ENCODE data around the gene STMN1.

The STMN1 gene

DNA sequence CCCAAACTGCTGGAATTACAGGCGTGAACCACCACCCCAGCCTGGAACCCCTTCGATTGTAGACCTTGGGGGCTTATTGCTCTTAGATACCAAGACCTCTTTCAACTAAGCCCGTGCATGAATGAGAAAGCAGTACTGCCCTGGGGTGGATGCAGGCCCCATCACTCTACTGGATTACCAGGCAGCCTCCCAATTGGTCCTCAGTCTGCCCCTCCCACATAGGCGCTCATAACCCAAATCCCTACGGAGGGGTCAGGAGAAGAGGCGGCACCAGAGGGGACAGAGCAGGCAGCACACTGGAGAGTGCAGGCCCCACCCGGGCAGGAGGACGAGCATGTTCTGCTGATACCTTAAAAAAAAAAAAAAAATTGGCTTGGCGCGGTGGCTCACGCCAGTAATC is 12.4 kb upstream of the STMN1 start:
- no peak for DNase-seq

DNA sequence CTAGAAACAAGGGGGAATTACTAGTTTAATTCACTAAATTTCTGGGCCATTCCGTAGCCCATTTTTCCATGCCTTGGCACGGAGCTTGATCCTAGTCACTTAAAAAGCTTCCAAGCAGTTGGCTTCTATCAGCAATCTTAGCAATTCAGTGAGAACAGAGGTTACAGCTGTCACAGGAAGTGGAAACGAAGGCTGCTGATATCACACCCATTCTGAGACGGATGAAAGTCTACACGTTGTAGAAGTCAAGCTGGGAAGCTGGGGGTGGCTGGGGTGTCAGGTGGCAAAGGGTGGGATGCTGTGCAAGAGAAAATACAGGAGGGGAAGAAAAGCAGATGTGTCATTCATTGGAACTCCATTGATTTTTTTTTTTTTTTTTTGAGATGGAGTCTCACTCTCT is 11.8 kb upstream of the STMN1 start:
- no peak for DNase-seq

DNA sequence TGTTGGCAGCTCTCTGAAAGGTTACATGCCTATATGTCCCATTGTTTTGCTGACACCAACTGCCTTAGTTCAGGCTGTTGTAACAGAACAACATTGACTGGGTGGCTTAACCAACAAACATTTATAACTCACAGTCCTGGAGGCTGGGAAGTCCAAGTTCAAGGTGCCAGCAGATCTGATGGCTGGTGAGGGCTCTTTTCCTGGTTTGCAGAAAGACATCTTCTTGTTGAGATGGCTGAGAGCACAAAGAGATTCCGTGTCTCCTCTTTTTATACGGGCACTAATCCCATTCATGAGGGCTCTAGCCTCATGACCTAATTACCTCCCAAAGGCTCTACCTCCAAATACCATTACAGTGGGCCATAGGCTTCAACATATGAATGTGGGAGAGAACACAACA is 10.2 kb upstream of the STMN1 start:
- no peak for DNase-seq

DNA sequence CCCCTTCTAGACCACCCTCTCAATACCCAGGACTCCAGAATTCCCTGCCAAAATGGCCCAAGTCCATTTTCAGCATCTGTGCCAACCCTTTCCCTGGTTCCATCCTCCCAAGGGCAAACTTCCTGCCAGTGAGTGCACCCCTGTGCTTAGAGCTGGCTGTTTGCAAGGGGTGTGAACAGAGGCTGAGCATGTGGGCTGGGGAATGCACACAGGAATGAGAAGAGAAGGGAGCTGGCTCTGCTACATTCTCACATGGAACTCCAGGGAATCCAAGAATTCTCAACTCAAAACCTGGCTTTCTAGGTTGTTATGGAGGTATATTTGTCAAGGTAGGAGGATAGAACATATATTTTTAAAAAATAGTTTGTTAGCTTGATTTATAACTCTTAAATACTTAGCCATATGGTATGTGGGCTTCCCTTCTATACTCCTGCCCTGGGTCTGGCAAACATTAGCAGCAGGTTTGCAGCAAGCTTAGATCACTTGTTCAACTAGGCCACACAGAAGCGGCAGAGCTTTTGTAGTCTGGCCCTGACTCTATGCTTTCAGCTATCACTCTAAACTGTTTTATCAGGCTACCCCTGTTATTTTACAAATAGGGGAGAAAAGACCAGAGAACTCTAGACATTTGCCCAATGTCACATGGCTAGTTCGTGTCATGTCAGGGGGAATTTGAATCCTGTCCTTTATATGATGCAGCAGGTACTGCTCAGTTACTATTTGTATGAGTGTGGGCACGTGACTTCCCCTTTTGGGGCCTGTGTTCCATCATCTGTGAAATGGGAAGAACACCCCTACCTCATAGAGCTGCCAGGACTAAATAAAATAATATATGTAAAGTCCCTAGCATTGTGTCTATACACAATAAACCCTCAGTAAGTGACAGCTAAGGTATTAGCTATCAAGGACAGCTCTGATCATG is 8.1 kb upstream of the STMN1 start:
- DNase-seq = no peak

DNA sequence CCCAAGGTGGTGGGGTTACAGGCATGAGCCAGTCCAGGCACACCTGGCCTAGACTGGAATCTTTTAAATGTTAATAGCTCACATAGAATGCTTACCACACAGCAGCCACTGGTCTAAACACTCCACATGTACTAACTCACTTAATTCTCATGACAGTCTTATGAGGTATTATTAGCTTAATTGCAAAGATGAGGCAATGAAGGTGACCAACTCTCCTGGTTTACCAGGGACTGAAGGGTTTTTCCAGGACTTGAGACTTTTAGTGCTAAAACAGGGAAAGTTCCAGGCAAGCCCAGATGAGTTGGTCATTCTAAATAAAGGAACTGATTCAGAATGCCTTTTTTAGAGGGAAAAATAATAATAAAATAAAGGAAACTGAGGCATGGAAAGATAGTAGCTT is 7.0 kb upstream of the STMN1 start:
- no peak for DNase-seq

DNA sequence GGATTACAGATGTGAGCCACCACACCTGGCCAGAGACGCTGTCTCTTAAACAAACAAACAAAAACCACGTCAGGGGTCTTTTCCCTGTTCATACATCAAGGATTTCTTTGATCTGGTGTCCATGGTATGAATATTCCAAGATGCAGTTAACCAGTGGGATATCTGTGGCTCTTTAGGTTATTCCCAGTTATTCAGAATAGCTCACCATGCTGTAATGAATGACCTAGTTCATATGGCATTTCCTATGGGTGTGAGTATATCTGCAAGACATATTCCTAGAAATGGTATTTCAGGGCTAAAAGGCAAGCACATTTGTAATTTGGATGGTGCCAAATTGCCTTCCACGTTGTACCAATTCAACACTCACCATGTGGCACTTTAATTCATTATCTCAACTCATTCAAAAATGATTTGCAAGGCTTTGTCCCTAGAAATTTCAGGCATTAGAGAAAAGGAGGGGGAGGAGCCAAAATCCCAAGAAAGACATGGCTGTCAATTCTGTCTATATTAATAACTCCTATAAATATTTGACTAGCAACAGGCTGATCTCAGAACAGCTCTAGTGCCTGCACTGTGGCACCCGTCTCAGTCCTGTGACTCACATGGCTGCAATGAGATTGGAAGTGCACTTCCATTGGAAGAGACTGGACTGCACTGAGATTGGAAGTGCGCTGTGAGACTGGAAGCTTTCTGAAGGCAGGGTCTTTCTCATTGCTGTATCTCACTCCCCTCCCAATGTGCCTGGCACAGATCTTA is 6.0 kb upstream of the STMN1 start:
- no peak for DNase-seq

DNA sequence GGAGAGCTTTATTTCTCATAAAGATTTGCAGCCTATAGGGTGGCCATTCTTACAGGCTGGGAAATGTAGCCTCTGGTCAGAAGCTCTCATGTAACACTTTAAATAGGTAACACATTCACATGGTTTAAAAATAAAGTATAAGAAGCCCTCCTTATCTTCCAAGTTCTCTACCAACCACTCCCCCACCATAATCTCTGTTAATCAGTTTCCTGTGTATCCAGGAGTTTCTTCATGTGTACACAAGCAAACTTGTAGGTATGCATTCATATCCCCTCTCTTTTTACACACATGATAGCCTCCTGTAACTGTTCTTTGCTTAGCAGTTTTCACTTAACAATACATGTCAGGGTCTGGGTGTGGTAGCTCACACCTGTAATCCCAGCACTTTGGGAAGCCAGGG is 4.9 kb upstream of the STMN1 start:
- DNase-seq = no peak

DNA sequence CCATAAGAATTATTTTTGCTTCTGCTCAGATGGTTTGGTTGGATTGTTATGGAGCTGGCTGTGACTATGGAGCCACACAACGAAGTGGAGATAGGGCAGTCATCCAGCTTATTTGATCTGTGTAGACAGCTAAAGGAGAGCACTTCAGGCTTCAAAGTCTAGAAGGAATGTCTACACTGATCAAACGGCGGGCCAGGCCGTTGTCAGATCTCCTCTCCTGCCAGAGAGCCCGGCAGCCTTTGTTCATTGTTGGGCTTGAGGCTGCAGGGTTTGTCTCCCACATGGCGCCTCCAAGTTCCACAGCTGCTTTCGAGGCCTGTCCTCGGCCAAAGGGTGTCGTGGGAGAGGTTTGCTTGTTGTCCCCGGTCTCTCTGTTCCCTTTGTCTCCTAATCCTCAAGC is 2.8 kb upstream of the STMN1 start:
- DNase-seq = no peak

DNA sequence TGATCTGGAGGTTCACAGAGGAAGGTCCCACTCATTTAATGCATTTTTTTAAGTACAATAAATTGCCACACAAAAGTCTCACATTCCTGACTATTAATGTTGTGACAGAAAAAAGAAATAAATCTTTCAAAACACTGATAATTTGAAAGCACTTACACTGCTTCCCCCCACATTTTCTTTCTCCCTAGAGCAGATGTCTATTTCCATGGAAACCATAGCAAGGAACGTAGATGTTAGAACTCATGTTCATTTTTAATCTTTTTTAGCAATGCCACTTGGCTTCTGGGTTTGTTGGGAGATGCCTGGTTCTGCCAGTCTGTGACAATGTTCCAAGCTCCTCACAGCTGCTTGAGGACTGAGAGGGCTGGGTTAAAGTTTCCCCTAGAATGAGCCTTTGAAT is 1.9 kb upstream of the STMN1 start:
- no peak for DNase-seq

DNA sequence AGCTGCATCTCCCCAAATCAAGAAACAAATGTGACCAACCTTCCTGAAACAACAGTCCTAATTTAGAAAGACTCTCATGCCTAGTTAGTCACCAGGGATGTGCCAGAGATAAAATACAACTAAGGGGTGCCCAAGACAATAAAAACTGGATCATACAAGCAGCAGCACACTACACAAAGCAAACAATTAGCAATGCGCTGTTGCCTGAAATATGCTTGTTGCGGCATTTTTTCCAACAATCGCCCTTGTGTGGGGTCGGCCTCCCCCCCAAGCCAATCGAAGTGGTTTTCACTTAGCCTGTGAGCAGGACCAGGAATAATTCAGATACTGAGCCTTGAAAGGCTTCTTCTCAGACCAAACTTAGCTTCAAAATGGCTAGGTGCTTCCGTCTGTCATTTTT is 1.4 kb upstream of the STMN1 start:
- no peak for DNase-seq

DNA sequence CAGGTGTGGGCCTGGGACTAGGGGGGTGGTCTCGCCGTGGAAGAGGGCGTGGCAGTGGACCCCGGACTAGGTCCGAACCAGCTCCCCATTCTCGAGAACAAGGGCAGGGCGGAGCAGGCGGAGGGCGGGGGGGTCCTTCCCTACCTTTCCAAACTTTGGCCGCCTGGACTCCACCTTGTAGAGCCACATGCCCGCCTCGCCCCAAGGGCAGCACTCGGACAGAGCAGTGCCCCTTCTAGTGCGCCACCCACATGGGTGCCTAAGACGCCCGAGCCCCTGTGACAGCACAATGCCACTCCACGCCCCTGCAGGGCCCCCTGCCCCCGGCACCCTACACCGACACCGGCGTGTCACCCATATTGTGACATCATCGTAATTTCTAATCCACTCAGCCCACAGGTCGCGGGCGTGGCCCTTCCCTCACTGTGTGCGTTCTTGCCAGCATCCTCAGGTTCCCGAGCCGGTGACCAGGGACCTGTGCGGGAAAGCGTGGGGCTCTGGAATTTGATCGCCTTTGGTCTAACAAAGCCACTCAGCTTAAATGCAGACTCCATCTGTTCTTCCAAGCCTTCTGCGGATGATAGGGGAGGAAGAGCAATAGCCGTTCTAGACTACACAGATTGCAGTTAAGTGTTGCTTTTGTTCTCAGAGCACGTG is 553 bp upstream of the STMN1 start:
- peak; percentile 53 for DNase-seq

DNA sequence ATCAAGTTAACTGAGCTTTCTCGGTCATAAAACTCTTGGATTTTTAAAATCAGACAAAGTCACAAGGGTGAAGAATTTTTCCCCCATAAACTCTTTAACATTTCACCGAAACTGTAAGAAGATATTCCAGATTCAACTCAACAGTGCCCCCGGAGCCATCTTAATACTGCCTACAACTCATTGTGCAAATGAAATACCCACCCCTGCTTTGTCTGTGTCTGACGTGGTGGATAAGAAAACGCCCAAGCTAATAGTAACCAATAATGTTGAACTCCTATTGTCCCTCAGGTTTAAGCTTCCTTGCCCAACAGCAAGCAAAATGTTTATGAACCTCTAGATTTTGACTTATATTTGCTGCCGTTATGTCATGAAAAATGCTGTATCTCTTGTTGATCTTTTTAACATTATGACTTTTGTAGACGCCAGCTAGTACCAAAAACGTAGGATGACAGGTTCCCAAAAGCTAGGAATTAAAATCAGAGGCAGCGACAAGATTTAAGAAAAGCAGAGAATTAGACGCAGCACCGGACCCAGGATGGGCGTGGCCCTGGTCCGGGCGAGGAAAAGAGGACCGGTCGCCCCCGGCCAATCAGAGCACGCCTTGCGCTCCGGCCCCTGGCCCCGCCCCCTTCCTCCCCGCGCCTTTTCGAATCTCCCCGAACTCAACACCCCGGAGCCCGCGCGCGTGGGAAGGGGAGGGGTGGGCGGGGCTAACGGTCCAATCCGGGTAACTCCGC is 1.1 kb downstream of the STMN1 start:
- DNase-seq = peak; percentile 91

DNA sequence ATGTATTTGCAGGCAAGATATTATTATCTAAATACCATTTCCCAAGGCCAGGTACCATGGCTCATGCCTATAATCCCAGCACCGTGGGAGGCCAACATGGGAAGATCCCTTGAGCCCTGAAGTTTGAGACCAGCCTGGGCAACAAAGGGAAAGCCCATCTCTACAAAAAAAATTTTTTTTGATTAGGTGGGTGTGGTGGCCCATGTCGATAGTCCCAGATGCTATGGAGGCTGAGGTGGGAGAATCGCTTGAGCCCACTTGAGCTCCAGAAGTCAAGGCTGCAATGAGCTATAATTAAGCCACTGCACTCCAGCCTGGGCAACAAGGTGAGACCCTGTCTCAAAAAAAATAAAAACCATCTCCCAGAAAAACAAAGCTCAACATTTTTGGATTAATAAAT is 2.2 kb downstream of the STMN1 start:
- no peak for DNase-seq

DNA sequence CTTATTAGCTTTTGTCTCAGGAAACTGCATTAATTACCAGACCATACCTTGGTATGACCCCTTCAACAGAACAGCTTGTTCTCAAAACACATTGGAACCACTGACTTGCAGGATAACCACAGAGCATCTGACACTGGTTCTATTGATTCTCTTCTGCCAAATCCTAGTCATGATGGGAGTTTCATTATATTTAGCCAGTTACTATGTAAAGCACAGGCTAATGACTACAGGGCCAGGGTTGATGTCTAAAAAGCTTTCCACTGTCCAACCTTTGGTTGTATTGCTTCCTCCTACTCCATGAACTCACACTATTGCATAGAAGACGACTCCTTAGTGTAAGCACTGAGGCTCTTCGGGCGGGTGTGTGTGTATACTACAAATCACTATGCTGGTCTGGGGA is 3.8 kb downstream of the STMN1 start:
- DNase-seq = no peak

DNA sequence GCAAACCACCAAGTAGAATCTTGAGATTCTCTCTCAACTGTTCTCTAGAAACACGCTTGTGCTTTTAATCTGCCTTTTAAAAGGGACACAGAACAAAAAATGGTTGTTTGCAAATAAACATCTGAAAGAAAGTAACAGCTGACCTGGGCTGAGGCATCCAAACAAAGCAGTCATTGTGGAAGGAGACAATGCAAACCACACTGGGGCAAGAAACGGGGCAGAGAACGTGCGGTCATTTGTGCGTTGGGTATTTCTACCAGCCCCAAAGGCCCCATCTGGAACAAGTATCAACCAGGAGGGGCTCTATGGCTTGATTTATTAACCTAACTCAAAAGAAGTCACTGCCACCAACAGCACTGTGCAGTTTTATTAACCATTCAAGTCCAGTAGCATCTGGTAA is 6.0 kb downstream of the STMN1 start:
- no peak for DNase-seq

DNA sequence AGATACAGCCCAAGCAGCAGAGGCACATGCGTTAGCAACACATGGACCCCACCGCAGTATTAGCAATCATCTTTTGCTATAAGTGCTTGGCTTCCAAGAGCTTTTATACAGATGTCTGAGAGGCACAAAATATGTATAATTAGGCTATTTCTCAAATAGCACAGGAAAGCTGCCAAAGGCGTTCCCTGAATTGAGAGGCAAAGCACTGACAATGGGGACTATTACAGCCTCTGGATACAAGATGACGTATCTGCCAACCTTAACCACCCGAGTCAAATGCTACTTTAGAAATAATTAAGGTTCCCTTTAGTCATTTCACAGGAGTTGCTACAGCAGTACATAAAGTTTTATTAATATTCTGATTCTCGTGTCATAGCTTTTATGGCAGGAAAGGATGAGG is 6.4 kb downstream of the STMN1 start:
- DNase-seq = no peak

DNA sequence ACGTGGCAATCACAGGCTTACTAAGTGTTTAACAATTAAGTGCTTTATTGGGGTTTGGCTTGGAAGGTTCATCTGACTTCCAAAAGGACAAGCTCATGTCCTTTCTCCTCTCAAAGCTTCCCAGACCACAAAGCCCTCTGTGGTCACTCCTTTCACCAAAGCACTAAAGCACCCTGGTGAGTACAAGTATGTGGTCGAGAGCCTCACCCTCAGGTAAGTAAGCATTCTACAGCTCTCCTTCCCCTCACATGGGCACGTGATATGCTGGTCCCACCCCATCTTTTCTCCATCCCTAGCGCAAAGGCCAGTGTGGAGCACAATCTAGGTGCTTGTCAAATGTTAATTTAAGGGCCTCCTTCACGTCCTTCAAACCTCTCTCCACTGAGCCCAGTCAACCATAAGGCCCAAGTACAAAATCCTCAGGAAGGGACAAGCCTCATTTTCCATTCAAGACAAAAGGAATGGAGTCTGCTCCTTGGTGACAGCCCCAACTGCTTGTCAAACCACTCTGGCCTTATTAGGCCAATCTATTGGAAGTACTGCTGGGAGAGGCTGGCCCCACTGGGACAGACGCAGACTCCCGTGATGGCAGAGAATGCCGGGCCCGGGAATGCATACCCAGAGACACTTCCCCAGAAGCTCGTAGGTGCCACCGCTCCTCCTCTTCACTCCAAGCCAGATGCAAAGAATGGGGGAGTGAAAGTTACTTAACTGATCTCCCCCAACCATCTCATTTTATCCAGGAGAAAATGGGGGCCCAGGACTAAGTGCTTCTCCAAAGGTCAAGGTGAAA is 7.8 kb downstream of the STMN1 start:
- DNase-seq = no peak

DNA sequence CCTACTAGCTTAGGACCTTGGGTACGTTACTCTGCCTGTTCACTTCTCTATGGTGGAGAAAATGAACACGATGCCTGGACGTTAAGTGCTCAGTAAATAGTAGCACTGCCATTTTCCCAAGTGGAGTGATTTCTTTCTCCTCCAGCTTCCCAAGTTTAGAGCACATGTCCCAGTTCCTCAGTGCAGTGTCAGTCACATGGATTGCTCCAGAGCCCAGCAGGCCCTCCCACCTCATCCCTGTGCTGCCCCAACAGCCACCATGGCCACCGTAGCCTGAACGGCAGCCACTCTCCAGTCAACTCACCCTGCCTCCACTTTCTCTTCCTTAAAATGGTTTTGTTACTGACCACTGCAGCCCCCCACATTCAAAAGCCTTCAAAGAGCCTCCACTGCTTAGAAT is 8.5 kb downstream of the STMN1 start:
- DNase-seq = no peak

DNA sequence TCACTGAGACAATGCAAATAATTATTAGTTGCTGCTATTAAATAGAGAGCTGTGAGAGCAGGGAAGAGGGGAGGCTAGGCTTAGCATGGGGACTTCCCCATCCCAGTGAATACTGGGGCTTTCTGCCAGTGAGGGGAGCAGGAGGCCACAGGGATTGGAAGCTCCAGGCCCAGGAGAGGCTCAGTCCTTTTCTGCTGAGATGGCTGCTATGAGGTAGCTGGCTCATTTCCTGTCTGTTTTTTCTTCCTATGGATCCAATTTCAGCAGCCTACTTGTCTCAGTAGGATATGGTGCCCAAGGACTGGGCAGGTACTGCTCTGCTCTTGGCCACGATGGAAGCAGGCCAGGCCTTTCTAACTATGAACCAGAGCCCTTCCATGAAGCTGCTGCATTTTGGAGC is 10.0 kb downstream of the STMN1 start:
- no peak for DNase-seq

DNA sequence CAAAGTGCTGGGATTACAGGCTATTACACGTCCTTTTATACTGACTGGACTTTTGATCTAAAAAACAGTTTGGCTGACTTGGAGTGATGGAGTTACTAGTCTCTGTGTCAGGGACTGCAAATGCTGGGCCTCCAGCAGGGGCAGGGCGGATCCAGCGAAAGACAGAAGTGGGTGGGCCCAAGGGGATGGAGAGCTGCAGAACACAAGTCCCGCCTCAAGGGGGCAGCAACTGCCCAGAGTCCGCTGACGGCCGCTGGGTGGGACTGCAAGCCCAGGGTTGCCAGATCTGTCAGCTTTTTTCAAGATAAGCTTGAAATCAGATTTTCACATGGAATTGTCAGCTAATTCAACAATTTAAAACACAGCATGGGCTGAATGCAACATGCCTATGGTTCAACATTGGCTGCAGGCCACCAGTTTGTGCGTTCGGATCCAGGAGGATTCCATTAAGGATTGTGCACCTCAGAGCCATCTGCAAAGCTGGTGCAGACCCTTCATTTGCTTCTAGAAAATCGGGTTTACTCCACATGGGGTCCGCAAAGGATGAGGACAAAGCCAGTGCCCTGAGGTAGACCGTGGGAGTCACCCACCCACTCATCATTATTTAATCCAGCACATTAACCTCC is 10.7 kb downstream of the STMN1 start:
- DNase-seq = peak; percentile 89

DNA sequence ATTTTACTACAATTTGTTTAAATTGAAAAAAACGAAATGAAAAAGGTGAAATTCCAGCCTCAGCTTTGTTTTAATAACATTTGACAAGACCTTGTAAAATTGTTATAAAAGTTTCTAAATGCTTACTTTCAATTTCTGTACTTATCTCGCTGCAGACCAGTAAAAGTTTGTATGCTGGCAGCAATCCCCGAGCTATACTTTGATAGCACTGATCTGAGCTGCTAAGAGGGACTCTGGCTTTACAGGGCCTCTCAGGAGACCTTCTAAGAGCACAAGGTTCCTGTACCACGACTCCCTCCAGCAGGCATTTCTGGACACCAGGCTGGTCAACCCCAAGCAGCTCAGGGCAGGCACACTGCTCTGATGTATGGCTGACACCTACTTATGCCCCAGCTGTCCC is 13.1 kb downstream of the STMN1 start:
- DNase-seq = no peak

DNA sequence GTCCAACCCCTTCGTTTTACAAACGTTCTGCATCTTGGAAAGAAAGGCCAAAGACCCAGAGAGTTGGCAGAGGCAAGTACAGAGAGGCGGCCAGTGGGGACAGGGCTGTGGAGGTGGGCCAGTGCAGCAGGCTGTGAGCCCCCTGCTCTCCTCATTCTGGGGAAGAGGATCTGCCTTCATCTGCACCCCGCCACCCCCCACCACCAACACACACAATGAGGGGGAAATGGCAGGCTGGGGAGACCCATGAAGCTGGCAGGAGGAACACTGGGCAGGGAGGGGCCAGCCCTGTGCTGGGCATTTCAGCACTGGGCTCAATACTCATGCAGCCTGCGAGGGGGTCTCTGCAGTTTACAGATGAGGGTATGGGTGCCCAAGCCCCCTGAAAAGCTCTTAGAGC is 14.6 kb downstream of the STMN1 start:
- DNase-seq = no peak

Measured in activated naive CD4-positive, alpha-beta T cell treated with anti-CD3 and anti-CD28 coated beads, Interleukin-2, amount 50 U/mL, for 16 hours (primary cell).